22Rv1 (cell line): Measurements from ENCODE around the gene INPP5A.

ENCODE experiments used
- CTCF ChIP-seq: fragments of 450-650 bp; IDR thresholded peaks from 2 replicates; pipeline ENCODE4 v1.5.1; 2017; ENCODE audit warnings: mild to moderate bottlenecking
- ZFX ChIP-seq: fragments of 450-650 bp; IDR thresholded peaks from 2 replicates; pipeline ENCODE4 v1.6.1; 2017; ENCODE audit warnings: antibody characterized with exemption, borderline replicate concordance

GRCh38 chr10:132757171-132757570 lies 219.6 kb downstream of the INPP5A start:
- TF ChIP-seq CTCF (no peak), ZFX (no peak)
